GM19240 (cell line): Measurements from ENCODE around the gene NIPBL.
"Not testable (repeated sequence)": the region's sequence is repeated elsewhere in the genome, so short reads cannot be mapped to it uniquely, and the experiment has no call there.

ENCODE experiments used
- DNase-seq: peaks from one replicate; pipeline ENCODE4 v3.0.0; 2011; ENCODE audit warnings: low spot score; ENCODE audit not compliant: insufficient read length

Gene NIPBL

DNA sequence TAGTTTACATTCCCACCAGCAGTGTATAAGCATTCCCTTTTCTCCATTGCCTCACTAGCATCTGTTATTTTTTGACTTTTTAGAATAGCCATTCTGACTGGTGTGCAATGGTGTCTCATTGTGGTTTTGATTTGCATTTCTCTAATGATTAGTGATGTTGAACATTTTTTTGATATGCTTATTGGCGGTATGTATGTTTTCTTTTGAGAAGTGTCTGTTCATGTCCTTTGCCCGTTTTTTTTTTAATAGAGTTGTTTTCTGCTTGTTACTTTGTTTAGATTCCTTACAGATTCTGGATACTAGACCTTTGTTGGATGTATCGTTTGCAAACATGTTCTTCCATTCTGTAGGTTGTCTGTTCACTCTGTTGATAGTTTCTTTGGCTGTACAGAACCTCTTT, 25.3 kb downstream of the NIPBL start:
- DNase-seq: no peak

- DNase-seq: no peak
Measured at GRCh38 chr5:36902353-36902752, 25.8 kb downstream of the NIPBL start.

DNA sequence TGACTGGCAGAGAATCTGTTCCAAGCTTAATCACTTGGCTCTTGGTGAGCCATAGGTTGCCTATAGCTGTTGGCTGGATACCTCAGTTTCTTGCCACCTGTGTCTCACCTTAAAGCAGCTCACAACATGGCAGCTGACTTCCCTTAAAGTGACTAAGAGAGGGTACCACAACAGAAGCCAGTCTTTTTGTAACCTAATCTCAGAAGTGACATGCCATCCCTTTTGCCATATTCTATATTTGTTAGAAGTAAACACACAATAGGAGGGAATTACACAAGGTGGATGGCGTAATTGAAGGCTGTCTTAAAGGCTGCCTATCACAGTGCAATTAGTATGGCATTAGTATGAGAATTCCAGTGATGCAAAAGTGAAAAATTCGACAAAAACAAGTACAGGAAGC, 28.1 kb downstream of the NIPBL start:
- DNase-seq: no peak

GRCh38 chr5:36908544-36909260, 32.1 kb downstream of the NIPBL start:
- no peak for DNase-seq

DNA sequence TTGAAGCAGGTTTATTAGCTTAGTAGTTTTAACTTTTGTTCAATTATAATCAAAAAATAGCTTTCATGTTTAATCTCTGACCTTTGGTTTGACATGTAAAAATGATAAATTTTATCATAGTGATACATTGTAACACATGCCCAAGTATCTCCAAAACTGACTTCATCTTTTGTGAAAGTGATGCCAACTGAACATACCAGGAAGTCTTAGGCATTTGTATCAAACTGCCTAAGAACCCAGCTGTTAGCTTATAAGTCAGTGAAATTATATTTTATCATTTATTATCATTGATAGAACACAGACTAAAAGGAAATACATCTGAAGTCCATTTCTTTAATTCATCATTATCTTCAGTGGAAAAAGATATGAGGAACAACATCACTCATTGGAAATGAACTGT, 39.1 kb downstream of the NIPBL start:
- no peak for DNase-seq

- not testable (repeated sequence) for DNase-seq
Measured at GRCh38 chr5:36916614-36917013, 40.0 kb downstream of the NIPBL start.

GRCh38 chr5:36917358-36917757, 40.8 kb downstream of the NIPBL start:
- not testable (repeated sequence) for DNase-seq

GRCh38 chr5:36919238-36919637, 42.7 kb downstream of the NIPBL start:
- no peak for DNase-seq

DNA sequence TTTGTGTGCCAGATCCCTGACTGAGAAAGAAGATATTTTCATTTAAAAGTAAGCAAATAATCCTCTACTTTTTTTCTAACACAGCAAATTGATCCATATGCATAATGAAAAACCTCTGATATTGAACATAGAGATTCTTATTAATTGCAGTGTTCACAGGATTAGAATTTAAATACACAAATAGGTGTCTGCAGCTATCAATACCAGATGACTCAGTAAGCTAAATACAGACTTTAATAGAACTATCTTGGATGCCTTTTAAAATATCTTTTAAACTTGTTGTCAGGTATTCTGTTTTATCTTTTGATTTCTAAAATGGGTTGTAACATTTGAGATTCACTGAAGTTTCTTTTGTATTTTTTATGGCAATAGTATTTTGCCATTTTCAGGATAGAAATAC, 43.1 kb downstream of the NIPBL start:
- no peak for DNase-seq

- no peak for DNase-seq
Measured at GRCh38 chr5:36928947-36929346, 52.4 kb downstream of the NIPBL start.

- no peak for DNase-seq
Measured at GRCh38 chr5:36929438-36929837, 52.9 kb downstream of the NIPBL start.

DNA sequence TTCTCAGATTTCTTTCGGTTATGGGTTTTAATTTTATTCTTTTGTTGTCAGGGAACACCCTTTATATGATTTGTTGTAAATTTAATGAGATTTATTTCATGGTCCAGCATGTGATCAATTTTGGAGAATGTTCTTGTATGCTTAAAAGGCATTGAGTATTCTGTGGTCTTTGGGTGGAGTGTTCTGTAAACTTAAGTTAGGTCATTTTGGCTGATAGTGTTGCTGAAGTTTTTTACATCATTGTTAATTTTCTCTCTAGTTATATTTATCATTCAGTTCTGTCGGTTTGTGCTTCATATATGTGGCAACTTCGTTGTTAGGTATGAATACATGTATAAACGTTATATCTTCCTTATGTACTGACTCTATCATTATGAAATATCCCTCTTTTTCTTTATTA, 55.5 kb downstream of the NIPBL start:
- no peak for DNase-seq

- DNase-seq: no peak
Measured at GRCh38 chr5:36932699-36933098, 56.1 kb downstream of the NIPBL start.

DNA sequence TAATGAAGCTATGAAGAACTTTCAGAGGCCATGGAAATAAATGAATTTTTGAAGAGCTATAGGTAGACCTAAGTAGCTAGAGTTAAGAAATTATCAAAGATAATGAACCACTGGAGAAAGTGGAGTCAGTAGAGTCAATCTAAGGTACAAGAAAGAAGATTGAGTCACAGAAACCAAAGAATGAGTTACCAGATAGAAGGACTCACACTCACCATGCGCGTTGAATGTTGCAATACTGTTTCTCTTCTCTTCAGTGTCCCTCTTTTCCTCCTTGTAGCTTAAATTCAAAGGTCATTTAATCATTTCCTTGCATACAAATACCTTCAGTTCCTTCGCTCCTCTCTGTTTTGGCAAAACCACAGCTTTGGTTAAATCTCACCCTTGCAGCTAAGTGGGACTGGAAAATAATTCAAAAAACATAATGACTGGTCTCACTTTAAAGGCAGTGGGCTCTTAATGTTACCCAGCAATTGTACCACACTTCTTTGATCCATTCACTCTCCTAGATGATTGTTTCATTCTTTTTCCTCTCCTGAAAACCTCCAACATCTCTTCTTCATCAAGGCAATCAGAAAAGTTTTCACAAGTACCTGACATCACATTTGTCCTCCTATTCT, 58.3 kb downstream of the NIPBL start:
- no peak for DNase-seq

GRCh38 chr5:36935805-36936204, 59.2 kb downstream of the NIPBL start:
- DNase-seq: no peak

GRCh38 chr5:36936309-36936708, 59.7 kb downstream of the NIPBL start:
- no peak for DNase-seq

GRCh38 chr5:36938129-36938528, 61.6 kb downstream of the NIPBL start:
- DNase-seq: no peak

- DNase-seq: no peak
Measured at GRCh38 chr5:36939969-36940858, 63.6 kb downstream of the NIPBL start.

DNA sequence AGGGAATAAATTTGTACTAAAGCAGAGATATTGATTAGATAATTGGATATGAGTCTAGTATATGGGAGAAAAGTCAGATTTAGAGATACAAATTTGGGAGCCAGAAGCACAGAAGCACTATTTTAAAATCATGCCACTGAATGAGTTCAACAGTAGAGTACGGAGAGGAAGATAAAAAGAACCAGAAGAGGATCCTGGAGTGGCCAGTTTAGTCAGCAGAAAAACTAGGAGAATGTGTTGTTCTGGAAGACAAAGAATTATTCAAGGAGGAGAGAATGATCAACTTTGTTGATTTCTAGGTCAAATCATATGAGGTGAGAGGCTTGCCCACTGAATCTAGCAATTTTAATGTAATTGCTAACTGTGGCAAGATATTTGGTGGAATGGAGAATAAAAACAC, 67.0 kb downstream of the NIPBL start:
- DNase-seq: no peak

GRCh38 chr5:36944024-36944423, 67.5 kb downstream of the NIPBL start:
- DNase-seq: no peak

DNA sequence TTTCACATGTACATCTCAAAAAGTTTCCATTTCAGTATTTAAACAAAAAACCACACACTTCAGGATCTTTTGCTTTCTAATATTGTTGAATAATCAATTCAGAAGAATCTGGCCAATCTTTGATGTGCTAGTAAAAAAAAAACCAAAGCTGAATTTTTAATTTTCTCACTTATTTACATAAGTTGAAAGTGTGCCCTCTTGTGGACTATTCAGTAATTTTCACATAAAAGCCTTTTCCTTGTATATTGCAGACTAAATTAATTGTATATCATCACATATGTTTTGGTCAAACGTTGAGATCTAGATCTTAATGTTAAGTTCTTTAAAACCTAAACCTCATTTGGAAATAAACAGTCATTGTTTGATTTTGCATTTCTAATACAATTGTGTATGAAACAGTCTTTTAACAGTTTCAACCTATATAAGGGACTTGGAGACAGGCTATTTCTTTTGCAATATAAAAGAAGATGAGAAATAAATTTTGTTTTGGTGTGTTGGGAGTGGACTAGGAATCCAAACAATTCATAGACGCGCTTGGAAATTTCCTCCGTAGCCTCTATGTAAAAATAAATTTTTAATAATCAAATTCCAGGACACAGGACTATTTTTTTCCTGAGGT, 68.1 kb downstream of the NIPBL start:
- DNase-seq: no peak

DNA sequence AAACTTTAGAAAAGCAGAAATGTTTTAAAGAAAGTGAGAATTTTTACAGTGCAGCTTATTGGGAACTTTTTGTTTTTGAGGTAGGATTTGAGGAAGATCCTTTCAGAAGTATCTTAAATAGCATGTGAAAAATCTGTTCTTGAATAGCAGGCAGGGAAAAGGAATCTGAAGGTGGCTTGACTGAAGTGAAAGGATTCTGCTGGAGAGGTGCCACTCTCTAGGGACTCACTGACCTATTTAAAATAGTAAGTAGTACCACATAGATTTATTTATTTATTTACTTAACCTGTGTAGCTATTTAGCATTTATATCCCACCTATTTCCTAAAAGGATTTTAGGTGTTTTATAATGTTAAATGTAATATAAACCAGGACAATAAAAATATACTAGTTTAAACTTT, 69.1 kb downstream of the NIPBL start:
- no peak for DNase-seq
